ENCODE measurements around the gene GABRG3.

DNA sequence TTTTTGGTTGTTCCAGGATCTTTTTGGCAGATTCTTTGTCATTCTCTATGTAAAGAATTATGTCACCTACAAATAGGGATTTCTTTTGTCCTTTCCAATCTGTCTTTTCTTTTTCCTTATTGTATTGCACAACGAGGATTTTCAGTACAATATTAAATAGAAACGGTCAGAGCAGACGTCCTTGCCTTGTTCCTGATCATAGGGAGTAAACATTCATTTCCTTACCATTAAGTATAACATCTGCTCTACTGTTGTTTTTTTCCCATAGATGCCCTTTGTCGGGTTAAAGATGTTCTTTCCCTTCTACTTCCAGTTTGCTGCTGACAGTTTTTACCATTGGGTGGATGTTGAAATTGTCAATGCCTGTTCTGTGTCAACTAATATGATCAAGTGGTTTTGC is 599.8 kb downstream of the GABRG3 start:
- TF ChIP-seq, protein P1, sequence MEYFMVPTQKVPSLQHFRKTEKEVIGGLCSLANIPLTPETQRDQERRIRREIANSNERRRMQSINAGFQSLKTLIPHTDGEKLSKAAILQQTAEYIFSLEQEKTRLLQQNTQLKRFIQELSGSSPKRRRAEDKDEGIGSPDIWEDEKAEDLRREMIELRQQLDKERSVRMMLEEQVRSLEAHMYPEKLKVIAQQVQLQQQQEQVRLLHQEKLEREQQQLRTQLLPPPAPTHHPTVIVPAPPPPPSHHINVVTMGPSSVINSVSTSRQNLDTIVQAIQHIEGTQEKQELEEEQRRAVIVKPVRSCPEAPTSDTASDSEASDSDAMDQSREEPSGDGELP (CRISPR knock-in tag; IDR thresholded peaks at IDR 0.05; ENCODE audit: borderline replicate concordance), result no peak
- TF ChIP-seq YY1 (IDR thresholded peaks at IDR 0.05; ENCODE audit: borderline replicate concordance in 1 of 3, control insufficient read depth in 1 of 3, extremely low read depth in 1 of 3, insufficient read depth in 3 of 3, insufficient read length in 1 of 3, insufficient replicate concordance in 2 of 3, low read depth in 1 of 3, low read length in 2 of 3), result no peak
- no peak for TF ChIP-seq PYGO2 (tag; IDR thresholded peaks at IDR 0.05)
- no peak for TF ChIP-seq BHLHE40 (IDR thresholded peaks at IDR 0.05; ENCODE audit: low read length)
- no peak for TF ChIP-seq EZH2 (IDR thresholded peaks at IDR 0.05; ENCODE audit: borderline replicate concordance, low read depth, low read length)
- TF ChIP-seq, protein P2, sequence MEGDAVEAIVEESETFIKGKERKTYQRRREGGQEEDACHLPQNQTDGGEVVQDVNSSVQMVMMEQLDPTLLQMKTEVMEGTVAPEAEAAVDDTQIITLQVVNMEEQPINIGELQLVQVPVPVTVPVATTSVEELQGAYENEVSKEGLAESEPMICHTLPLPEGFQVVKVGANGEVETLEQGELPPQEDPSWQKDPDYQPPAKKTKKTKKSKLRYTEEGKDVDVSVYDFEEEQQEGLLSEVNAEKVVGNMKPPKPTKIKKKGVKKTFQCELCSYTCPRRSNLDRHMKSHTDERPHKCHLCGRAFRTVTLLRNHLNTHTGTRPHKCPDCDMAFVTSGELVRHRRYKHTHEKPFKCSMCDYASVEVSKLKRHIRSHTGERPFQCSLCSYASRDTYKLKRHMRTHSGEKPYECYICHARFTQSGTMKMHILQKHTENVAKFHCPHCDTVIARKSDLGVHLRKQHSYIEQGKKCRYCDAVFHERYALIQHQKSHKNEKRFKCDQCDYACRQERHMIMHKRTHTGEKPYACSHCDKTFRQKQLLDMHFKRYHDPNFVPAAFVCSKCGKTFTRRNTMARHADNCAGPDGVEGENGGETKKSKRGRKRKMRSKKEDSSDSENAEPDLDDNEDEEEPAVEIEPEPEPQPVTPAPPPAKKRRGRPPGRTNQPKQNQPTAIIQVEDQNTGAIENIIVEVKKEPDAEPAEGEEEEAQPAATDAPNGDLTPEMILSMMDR (IDR thresholded peaks at IDR 0.05 in 2 of 3, conservative IDR thresholded peaks at IDR 0.05 in 1 of 3; ENCODE audit: insufficient read depth in 2 of 3, low read depth in 1 of 3, low read length in 3 of 3), result no peak
- TF ChIP-seq EP300 (IDR thresholded peaks at IDR 0.05; ENCODE audit: low read length), result no peak
- TF ChIP-seq MAFK (IDR thresholded peaks at IDR 0.05; ENCODE audit: low read length), result no peak
- TF ChIP-seq OTX1 (CRISPR knock-in tag; IDR thresholded peaks at IDR 0.05), result no peak

Data from K562 (cell line).